GM18505 (cell line): ENCODE data around the gene SSH2.

Experiments
- ATAC-seq: cut with Tn5 transposase; IDR thresholded peaks from one replicate; pipeline ENCODE4 v1.9.1; 2021; ENCODE audit not compliant: unreplicated experiment
- POLR2A ChIP-seq: IDR thresholded peaks from 4 replicates; pipeline ENCODE4 v1.6.1; 2011; ENCODE audit warnings: borderline replicate concordance; ENCODE audit not compliant: insufficient read depth, insufficient read length; ENCODE audit errors: extremely low read depth

The SSH2 gene

GRCh38 chr17:29650396-29650795, 279.6 kb downstream of the SSH2 start:
- ATAC-seq: no peak
- TF ChIP-seq POLR2A: no peak

GRCh38 chr17:29649359-29649758, 280.7 kb downstream of the SSH2 start:
- no peak for TF ChIP-seq POLR2A
- no peak for ATAC-seq

DNA sequence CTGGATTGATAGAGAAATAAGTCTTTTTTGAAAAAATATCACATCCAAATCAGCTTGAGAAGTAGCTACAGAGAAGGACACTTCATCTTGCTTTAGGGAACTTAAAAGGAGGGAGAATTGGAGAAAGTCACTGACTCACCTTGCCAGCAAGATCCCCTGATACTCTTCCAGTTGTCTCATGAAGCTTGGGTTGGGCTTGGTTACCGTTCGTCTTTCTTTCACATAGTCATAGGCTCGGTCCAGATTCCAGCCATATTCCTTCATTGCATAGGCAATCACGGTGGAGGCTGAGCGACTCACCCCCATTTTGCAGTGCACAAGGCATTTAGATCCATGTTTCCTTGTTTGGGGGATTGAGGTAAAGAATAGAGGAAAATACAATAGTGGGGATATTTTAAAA, 282.0 kb downstream of the SSH2 start:
- no peak for ATAC-seq
- no peak for TF ChIP-seq POLR2A

DNA sequence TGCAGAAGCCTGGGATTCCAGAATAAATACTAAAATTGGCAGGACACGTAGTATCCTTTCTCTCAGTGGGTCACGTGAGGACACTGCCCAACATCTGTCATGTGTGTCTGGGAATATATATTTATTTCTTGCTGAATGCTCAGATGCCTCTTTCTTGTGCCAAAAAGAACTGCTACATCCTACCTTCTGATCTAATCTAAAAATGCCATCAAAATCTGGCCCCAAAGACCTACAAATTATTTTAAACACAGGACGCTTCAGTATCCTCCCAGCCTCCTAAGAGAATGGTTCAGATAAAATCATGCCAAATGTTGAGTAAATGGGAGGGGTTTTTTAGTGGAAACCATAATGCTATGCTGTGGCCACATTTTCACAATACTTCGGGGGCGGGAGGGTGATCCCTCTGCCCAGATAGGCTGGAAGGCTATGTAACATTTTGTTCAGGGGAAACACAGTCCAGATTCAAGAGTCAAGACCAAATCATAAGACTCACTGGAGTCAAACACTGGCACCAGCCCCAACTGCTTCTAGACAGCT, 284.4 kb downstream of the SSH2 start:
- no peak for ATAC-seq
- no peak for TF ChIP-seq POLR2A

- TF ChIP-seq POLR2A: no peak
- no peak for ATAC-seq
Observed at GRCh38 chr17:29643817-29644160, 286.2 kb downstream of the SSH2 start.

DNA sequence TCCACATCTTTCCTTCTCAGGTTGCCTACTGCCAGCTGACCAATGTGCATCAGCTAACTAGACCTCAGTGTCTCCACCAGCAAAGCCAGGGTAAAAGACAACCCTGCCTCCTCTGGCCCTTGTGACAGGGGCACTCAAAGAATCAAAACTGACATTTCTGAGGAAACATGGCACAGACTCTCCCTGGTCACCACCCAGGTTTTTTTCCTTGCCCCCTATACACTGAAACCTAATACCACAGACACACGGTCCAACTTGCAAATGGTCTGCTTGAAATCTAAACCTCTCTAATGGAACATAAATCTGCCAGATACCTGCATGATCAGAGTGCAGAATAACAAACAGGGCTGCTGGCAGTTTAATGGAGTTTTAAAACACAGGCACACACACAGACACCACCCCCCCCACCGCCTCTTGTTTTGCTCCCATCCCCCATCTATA, 287.8 kb downstream of the SSH2 start:
- no peak for TF ChIP-seq POLR2A
- ATAC-seq: no peak

- no peak for ATAC-seq
- no peak for TF ChIP-seq POLR2A
Observed at GRCh38 chr17:29640981-29641642, 288.9 kb downstream of the SSH2 start.

GRCh38 chr17:29640413-29640812, 289.6 kb downstream of the SSH2 start:
- ATAC-seq: no peak

DNA sequence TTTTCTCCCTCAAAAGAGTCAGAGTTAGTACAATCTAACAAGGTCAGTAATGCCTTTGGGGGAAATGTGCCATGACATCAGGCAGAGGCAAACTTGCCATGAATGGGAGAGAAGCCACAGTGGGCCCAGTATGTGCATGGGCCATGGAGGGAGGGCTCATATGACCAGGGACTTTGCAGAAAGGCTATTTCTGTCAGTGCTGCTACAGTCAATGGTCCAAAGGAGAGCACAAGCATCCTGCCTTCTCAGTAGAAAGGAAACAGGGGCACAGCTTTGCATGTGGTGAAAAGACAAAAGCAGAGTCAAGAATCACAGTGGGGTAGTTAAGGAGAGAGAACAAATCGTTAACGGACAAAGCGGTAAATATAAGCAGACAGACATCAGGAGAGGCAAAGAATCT, 296.1 kb downstream of the SSH2 start:
- ATAC-seq: no peak
- no peak for TF ChIP-seq POLR2A

More at GRCh38 chr17:29640413-29640812, 289.6 kb downstream of the SSH2 start:
- no peak for TF ChIP-seq POLR2A

- TF ChIP-seq POLR2A: no peak
- no peak for ATAC-seq
Observed at GRCh38 chr17:29630630-29631193, 299.3 kb downstream of the SSH2 start.

GRCh38 chr17:29629839-29630238, 300.2 kb downstream of the SSH2 start:
- no peak for ATAC-seq
- TF ChIP-seq POLR2A: no peak

- ATAC-seq: no peak
- no peak for TF ChIP-seq POLR2A
Observed at GRCh38 chr17:29628644-29629043, 301.4 kb downstream of the SSH2 start.

GRCh38 chr17:29627951-29628350, 302.1 kb downstream of the SSH2 start:
- no peak for TF ChIP-seq POLR2A
- ATAC-seq: no peak

GRCh38 chr17:29625037-29625750, 304.8 kb downstream of the SSH2 start:
- ATAC-seq: no peak

More at GRCh38 chr17:29625037-29625750, 304.8 kb downstream of the SSH2 start:
- peak; percentile 32 for TF ChIP-seq POLR2A
